ENCODE measurements around the gene RSU1.

Gene RSU1

GRCh38 chr10:16853809-16854208, 36.6 kb upstream of the RSU1 start:
- Histone ChIP-seq H3K4ac (ENCODE audit: low read depth in 1 of 2, low read length in 2 of 2) (no peak overlapping the region), H3K79me1 (replicated peaks; ENCODE audit: low read length, poor library complexity, severe bottlenecking) (no peaks in the 10 kb centered on the region), H2BK12ac (ENCODE audit: low read length in 2 of 2) (peak overlapping the region in 1 of 2 experiments; percentile 56), H2AFZ (ENCODE audit: low read depth, low read length) (no peak overlapping the region), H3K4me1 (ENCODE audit: control insufficient read depth, insufficient read depth, low read depth, low read length) (peaks cover 2% of the 10 kb centered on the region), H3K23ac (ENCODE audit: low read length in 2 of 2) (no peak overlapping the region), H3K14ac (ENCODE audit: low read length in 2 of 2) (no peak overlapping the region), H3K4me2 (ENCODE audit: low read length, poor library complexity, severe bottlenecking) (no peak overlapping the region), H3K4me3 (ENCODE audit: insufficient read depth in 1 of 2, low read depth in 1 of 2, low read length in 2 of 2) (no peak overlapping the region), H2BK15ac (ENCODE audit: low read depth, poor library complexity, severe bottlenecking) (no peak overlapping the region), H3K9me3 (ENCODE audit: control insufficient read depth, low read length) (no peaks in the 10 kb centered on the region), H3K27ac (ENCODE audit: low read length, poor library complexity, severe bottlenecking) (no peak overlapping the region), H3K27me3 (ENCODE audit: control insufficient read depth in 1 of 2, insufficient read depth in 1 of 2, low read length in 2 of 2) (no peaks in the 10 kb centered on the region), H4K8ac (ENCODE audit: low read length) (no peak overlapping the region), H3K36me3 (ENCODE audit: control insufficient read depth in 1 of 2, insufficient read depth in 2 of 2, low read depth in 1 of 2, low read length in 2 of 2) (no peaks in the 10 kb centered on the region), H2BK120ac (ENCODE audit: low read depth, low read length) (no peak overlapping the region), H2BK5ac (ENCODE audit: low read depth, low read length, poor library complexity, severe bottlenecking) (no peak overlapping the region), H3K18ac (ENCODE audit: low read depth in 1 of 2, low read length in 2 of 2) (no peak overlapping the region), H2AK5ac (ENCODE audit: low read length, severe bottlenecking) (no peak overlapping the region), H3K9ac (ENCODE audit: low read length) (no peak overlapping the region), H4K91ac (ENCODE audit: low read length) (no peak overlapping the region)
- DNase-seq = no peak
- WGBS = 92% methylated on average over 2 of the region's 4 CpGs

GRCh38 chr10:16853201-16853600, 36.0 kb upstream of the RSU1 start:
- H3K79me1 ChIP-seq (replicated peaks; ENCODE audit: low read length, poor library complexity, severe bottlenecking) = no peaks in the 10 kb centered on the region
- H3K9ac ChIP-seq (ENCODE audit: low read length) = peak overlapping the region; percentile 58
- no peak overlapping the region for H2AK5ac ChIP-seq (ENCODE audit: low read length, severe bottlenecking)
- peaks cover 3% of the 10 kb centered on the region for H3K4me1 ChIP-seq (ENCODE audit: control insufficient read depth, insufficient read depth, low read depth, low read length)
- no peak overlapping the region for H2BK15ac ChIP-seq (ENCODE audit: low read depth, poor library complexity, severe bottlenecking)
- H3K9me3 ChIP-seq (ENCODE audit: control insufficient read depth, low read length) = no peaks in the 10 kb centered on the region
- H3K4me2 ChIP-seq (ENCODE audit: low read length, poor library complexity, severe bottlenecking) = no peak overlapping the region
- no peak overlapping the region for H4K8ac ChIP-seq (ENCODE audit: low read length)
- H3K14ac ChIP-seq (ENCODE audit: low read length in 2 of 2) = no peak overlapping the region
- peak; percentile 40 for DNase-seq
- no peak overlapping the region for H3K23ac ChIP-seq (ENCODE audit: low read length in 2 of 2)
- no peak overlapping the region for H2BK12ac ChIP-seq (ENCODE audit: low read length in 2 of 2)
- no peak overlapping the region for H3K4me3 ChIP-seq (ENCODE audit: insufficient read depth in 1 of 2, low read depth in 1 of 2, low read length in 2 of 2)
- H3K27me3 ChIP-seq (ENCODE audit: control insufficient read depth in 1 of 2, insufficient read depth in 1 of 2, low read length in 2 of 2) = no peaks in the 10 kb centered on the region
- no peak overlapping the region for H3K4ac ChIP-seq (ENCODE audit: low read depth in 1 of 2, low read length in 2 of 2)
- H3K36me3 ChIP-seq (ENCODE audit: control insufficient read depth in 1 of 2, insufficient read depth in 2 of 2, low read depth in 1 of 2, low read length in 2 of 2) = no peaks in the 10 kb centered on the region
- H2BK5ac ChIP-seq (ENCODE audit: low read depth, low read length, poor library complexity, severe bottlenecking) = no peak overlapping the region
- H3K27ac ChIP-seq (ENCODE audit: low read length, poor library complexity, severe bottlenecking) = no peak overlapping the region
- no peak overlapping the region for H2AFZ ChIP-seq (ENCODE audit: low read depth, low read length)
- H4K91ac ChIP-seq (ENCODE audit: low read length) = no peak overlapping the region
- H2BK120ac ChIP-seq (ENCODE audit: low read depth, low read length) = no peak overlapping the region
- no peak overlapping the region for H3K18ac ChIP-seq (ENCODE audit: low read depth in 1 of 2, low read length in 2 of 2)
- 62% methylated on average over 4 of the region's 4 CpGs for WGBS

GRCh38 chr10:16852624-16853023, 35.4 kb upstream of the RSU1 start:
- H4K8ac ChIP-seq (ENCODE audit: low read length) = no peak overlapping the region
- no peak overlapping the region for H2AK5ac ChIP-seq (ENCODE audit: low read length, severe bottlenecking)
- no peak overlapping the region for H3K14ac ChIP-seq (ENCODE audit: low read length in 2 of 2)
- no peak overlapping the region for H3K4ac ChIP-seq (ENCODE audit: low read depth in 1 of 2, low read length in 2 of 2)
- no peaks in the 10 kb centered on the region for H3K79me1 ChIP-seq (replicated peaks; ENCODE audit: low read length, poor library complexity, severe bottlenecking)
- no peak overlapping the region for H2BK120ac ChIP-seq (ENCODE audit: low read depth, low read length)
- no peak overlapping the region for H3K4me2 ChIP-seq (ENCODE audit: low read length, poor library complexity, severe bottlenecking)
- WGBS = 20% methylated on average over 1 of the region's 2 CpGs
- no peak overlapping the region for H2BK15ac ChIP-seq (ENCODE audit: low read depth, poor library complexity, severe bottlenecking)
- no peak overlapping the region for H2AFZ ChIP-seq (ENCODE audit: low read depth, low read length)
- no peak overlapping the region for H2BK5ac ChIP-seq (ENCODE audit: low read depth, low read length, poor library complexity, severe bottlenecking)
- no peak overlapping the region for H4K91ac ChIP-seq (ENCODE audit: low read length)
- no peak for DNase-seq
- no peaks in the 10 kb centered on the region for H3K9me3 ChIP-seq (ENCODE audit: control insufficient read depth, low read length)
- no peaks in the 10 kb centered on the region for H3K36me3 ChIP-seq (ENCODE audit: control insufficient read depth in 1 of 2, insufficient read depth in 2 of 2, low read depth in 1 of 2, low read length in 2 of 2)
- peak overlapping the region; percentile 58 for H3K9ac ChIP-seq (ENCODE audit: low read length)
- H3K4me1 ChIP-seq (ENCODE audit: control insufficient read depth, insufficient read depth, low read depth, low read length) = peaks cover 3% of the 10 kb centered on the region
- H3K4me3 ChIP-seq (ENCODE audit: insufficient read depth in 1 of 2, low read depth in 1 of 2, low read length in 2 of 2) = no peak overlapping the region
- no peak overlapping the region for H3K18ac ChIP-seq (ENCODE audit: low read depth in 1 of 2, low read length in 2 of 2)
- H3K23ac ChIP-seq (ENCODE audit: low read length in 2 of 2) = no peak overlapping the region
- no peak overlapping the region for H2BK12ac ChIP-seq (ENCODE audit: low read length in 2 of 2)
- H3K27ac ChIP-seq (ENCODE audit: low read length, poor library complexity, severe bottlenecking) = no peak overlapping the region
- no peaks in the 10 kb centered on the region for H3K27me3 ChIP-seq (ENCODE audit: control insufficient read depth in 1 of 2, insufficient read depth in 1 of 2, low read length in 2 of 2)

DNA sequence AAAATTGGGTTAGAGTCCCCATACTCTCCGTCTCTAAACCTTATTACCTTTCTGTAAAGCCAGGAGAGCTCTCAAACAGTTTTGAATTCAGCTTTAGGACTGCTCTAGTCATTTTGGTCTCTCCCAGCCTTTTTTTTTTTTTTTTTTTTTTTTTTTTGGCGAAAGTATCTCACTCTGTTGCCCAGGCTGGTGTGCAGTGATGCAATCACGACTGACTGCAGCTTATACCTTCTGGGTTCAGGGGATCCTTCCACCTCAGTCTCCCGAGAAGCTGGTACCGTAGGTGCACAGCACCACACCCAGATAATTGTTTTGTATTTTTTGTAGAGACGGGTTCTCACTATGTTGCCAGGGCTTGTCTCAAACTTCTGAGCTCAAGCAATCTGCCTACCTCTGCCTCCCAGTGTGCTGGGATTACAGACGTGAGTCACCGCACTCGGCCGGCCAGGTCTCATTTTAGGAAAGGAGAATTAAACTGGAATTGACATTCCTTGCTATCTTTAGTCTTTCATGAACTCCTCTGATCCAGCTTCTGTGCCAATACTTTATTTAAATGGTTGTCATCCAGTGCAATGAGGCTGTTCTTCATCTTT, 31.4 kb upstream of the RSU1 start:
- Histone ChIP-seq H3K9ac (ENCODE audit: low read length) (peak overlapping the region; percentile 61), H3K4ac (ENCODE audit: low read depth in 1 of 2, low read length in 2 of 2) (no peak overlapping the region), H3K4me2 (ENCODE audit: low read length, poor library complexity, severe bottlenecking) (no peak overlapping the region), H2AFZ (ENCODE audit: low read depth, low read length) (no peak overlapping the region), H3K36me3 (ENCODE audit: control insufficient read depth in 1 of 2, insufficient read depth in 2 of 2, low read depth in 1 of 2, low read length in 2 of 2) (no peaks in the 10 kb centered on the region), H2AK5ac (ENCODE audit: low read length, severe bottlenecking) (no peak overlapping the region), H2BK15ac (ENCODE audit: low read depth, poor library complexity, severe bottlenecking) (no peak overlapping the region), H3K4me1 (ENCODE audit: control insufficient read depth, insufficient read depth, low read depth, low read length) (peaks cover 2% of the 10 kb centered on the region), H3K23ac (ENCODE audit: low read length in 2 of 2) (no peak overlapping the region), H3K14ac (ENCODE audit: low read length in 2 of 2) (no peak overlapping the region), H2BK12ac (ENCODE audit: low read length in 2 of 2) (no peak overlapping the region), H3K27me3 (ENCODE audit: control insufficient read depth in 1 of 2, insufficient read depth in 1 of 2, low read length in 2 of 2) (no peaks in the 10 kb centered on the region), H2BK120ac (ENCODE audit: low read depth, low read length) (no peak overlapping the region), H2BK5ac (ENCODE audit: low read depth, low read length, poor library complexity, severe bottlenecking) (no peak overlapping the region), H3K18ac (ENCODE audit: low read depth in 1 of 2, low read length in 2 of 2) (no peak overlapping the region), H4K91ac (ENCODE audit: low read length) (no peak overlapping the region), H3K4me3 (ENCODE audit: insufficient read depth in 1 of 2, low read depth in 1 of 2, low read length in 2 of 2) (no peak overlapping the region), H3K9me3 (ENCODE audit: control insufficient read depth, low read length) (no peaks in the 10 kb centered on the region), H4K8ac (ENCODE audit: low read length) (no peak overlapping the region), H3K27ac (ENCODE audit: low read length, poor library complexity, severe bottlenecking) (no peak overlapping the region), H3K79me1 (replicated peaks; ENCODE audit: low read length, poor library complexity, severe bottlenecking) (no peaks in the 10 kb centered on the region)
- no peak for DNase-seq
- WGBS = 89% methylated on average over 9 of the region's 10 CpGs
